Measurements from ENCODE around the gene KEAP1. TPM values are rescaled to one million over a fixed set of nuclear protein-coding genes. Genes with fewer than 3 reads are reported as not detected.

The KEAP1 gene
- total RNA-seq (2011; cell fraction: chromatin; rRNA removed; ENCODE audit: low replicate concordance) = 50.9 and 183 TPM in 2 replicates
- 102 and 110 TPM in 2 replicates for total RNA-seq (2011; cell fraction: nucleolus; rRNA removed)
- total RNA-seq (2011; cell fraction: nucleoplasm; rRNA removed) = 55.9 and 62.1 TPM in 2 replicates
- total RNA-seq (2014; rRNA removed) (78.3 and 99.2 TPM in 2 replicates), total RNA-seq (2014; rRNA removed; fragmentation: Illumina TruSeq; extraction: Trizol) (52.7 and 64.4 TPM in 2 replicates), total RNA-seq (2015; rRNA removed; fragmentation: Illumina TruSeq; extraction: Trizol) (81.5 and 82.9 TPM in 2 replicates), total RNA-seq (2021) (95.6 and 96.4 TPM in 2 replicates), polyA plus RNA-seq (2011; rRNA removed) (62.6 and 72.0 TPM in 2 replicates), polyA plus RNA-seq (2014; fragmentation: Illumina TruSeq; extraction: Trizol) (56.1 and 61.8 TPM in 2 replicates), polyA plus RNA-seq (2014; fragmentation: Nextera tagmentation; extraction: Ambion mirVana) (1 to 10 TPM; 2.1 to 8.3 TPM), polyA plus RNA-seq (2014; rRNA removed) (64.3 and 67.5 TPM in 2 replicates), polyA minus RNA-seq (2011; rRNA and poly(A)+ RNA removed) (54.1 and 87.9 TPM in 2 replicates), Bru-seq, nascent RNA (percentile 74 among the genes with signal in this experiment), BruChase-seq, experiment 1, labeled RNA remaining after a 2-hour chase (percentile 71 among the genes with signal in this experiment), BruChase-seq, experiment 2, labeled RNA remaining after a 6-hour chase (percentile 75 among the genes with signal in this experiment)
- polyA plus RNA-seq (2011; cell fraction: cytosol; rRNA removed) = 55.6 and 109 TPM in 2 replicates
- polyA plus RNA-seq (2011; cell fraction: nucleus; rRNA removed) = 51.7 and 82.4 TPM in 2 replicates
- polyA plus RNA-seq (2012) = 62.6 and 63.7 TPM in 2 replicates
- 50.6 and 75.7 TPM in 2 replicates for polyA minus RNA-seq (2011; cell fraction: cytosol; rRNA and poly(A)+ RNA removed)
- 28.0 and 39.2 TPM in 2 replicates for polyA minus RNA-seq (2011; cell fraction: nucleus; rRNA and poly(A)+ RNA removed)
- long read RNA-seq, experiment 1, transcript KEAP1-201 (6 exons, 2,955 nt) = minor isoform, 103 of 636 reads
- long read RNA-seq, experiment 1, transcript KEAP1-202 (6 exons, 2,648 nt) = major isoform, 326 of 636 reads
- long read RNA-seq, experiment 1, partial matches to known transcripts = 122 of 636 reads
- long read RNA-seq, experiment 1, other reads (novel, unspliced or antisense) = 79 of 636 reads
- long read RNA-seq, experiment 2, transcript KEAP1-202 (6 exons, 2,648 nt) = minor isoform, 17 of 118 reads
- long read RNA-seq, experiment 2, transcript KEAP1-201 (6 exons, 2,955 nt) = major isoform, 28 of 118 reads
- long read RNA-seq, experiment 2, partial matches to known transcripts = 47 of 118 reads
- long read RNA-seq, experiment 2, other reads (novel, unspliced or antisense) = 23 of 118 reads
- long read RNA-seq, experiment 3, transcript KEAP1-201 (6 exons, 2,955 nt) = minor isoform, 31 of 148 reads
- long read RNA-seq, experiment 3, transcript KEAP1-202 (6 exons, 2,648 nt) = major isoform, 86 of 148 reads
- long read RNA-seq, experiment 3, partial matches to known transcripts = 17 of 148 reads
- long read RNA-seq, experiment 3, other reads (novel, unspliced or antisense) = 12 of 148 reads

DNA sequence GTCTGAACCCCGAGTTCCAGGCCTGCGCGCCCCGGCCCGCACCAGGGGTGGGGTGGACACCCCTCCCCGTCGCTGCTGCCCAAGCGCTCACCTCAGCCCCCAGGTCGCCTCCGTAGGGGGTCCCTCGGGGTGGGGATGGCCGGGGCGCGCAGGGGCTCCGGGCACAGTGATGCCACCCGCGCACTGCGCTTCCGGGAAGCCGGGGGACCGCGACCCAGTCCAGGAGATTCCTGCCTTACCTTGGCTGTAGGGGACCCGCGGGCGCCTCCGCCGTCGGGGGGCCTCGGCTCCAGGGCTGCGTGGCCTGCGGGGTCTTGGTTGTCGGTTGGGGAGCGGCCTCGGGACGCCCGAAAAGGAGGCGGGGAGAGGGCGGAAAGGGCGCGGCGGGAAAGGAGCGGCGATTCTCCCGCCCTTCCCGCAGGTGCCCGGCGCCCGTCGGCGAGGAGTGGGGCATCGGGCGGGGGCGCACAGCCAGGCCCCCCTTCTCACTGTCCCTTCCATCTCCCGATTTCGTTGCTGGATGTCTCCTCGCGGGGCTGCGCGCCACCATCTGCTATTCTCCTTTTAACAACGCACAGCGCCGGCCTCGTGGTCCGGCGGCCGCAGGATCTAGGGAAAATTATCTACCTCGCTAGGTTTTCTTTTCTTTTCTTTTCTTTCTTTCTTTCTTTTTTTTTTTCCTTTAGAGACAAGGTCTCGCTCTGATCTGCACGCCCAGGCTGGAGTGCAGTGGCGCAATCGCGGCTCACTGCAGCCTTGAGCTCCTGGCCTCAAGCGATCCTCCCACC, at the start of gene KEAP1:
Gene KEAP1, minus strand, starts transcription at position 355 of the 788 bp plus-strand sequence. CDS start 3,323 bp downstream, outside the sequence.
- peak within 1 kb of the TSS; percentile 99 for H3K9ac ChIP-seq (ENCODE audit: insufficient read depth in 1 of 2, low read depth in 2 of 2, low read length in 2 of 2)
- H3K27ac ChIP-seq (ENCODE audit: extremely low read depth, low read depth, low read length) = peak within 1 kb of the TSS; percentile 96
- TSS peak; percentile 87 for BruUV-seq (replicated peaks)
- H4K20me1 ChIP-seq (replicated peaks; ENCODE audit: control insufficient read depth, insufficient read depth, low read length) = peaks cover 3% of the 10 kb centered on the region; the same call in 1 of the 2 replicates
- H3K4me3 ChIP-seq = peak within 1 kb of the TSS; percentile 74
- intact Hi-C loops (cut with micrococcal nuclease) (no loop called here), in situ Hi-C loops (cut with MboI) (no loop called here)
- DNase-seq (ENCODE audit: extremely low read depth in 1 of 4, low spot score in 3 of 4) (peak; percentile 71 to 85 (median 79)), ATAC-seq (peak; percentile 63), FAIRE-seq (peak; percentile 61)
- H3K4me1 ChIP-seq (replicated peaks in 1 of 2; ENCODE audit: control insufficient read depth in 2 of 2, insufficient read depth in 2 of 2, low read length in 2 of 2) = peaks cover 3 to 44% of the 10 kb centered on the region in 2 experiments; a peak in 4 of 5 replicates
- CTCF ChIA-PET (ENCODE audit: low intra/inter-chr PET ratio) = interaction anchor here (0.6 kb wide), 1 partner anchor 92 kb away, joined by 8 read pairs; no protein-coding TSS in a partner anchor
- H3K79me2 ChIP-seq (ENCODE audit: control insufficient read depth, insufficient read depth, low read length) = peaks cover 53% of the 10 kb centered on the region
- H3K9me3 ChIP-seq (replicated peaks; ENCODE audit: control insufficient read depth, insufficient read depth, low read depth, low read length) = no peaks in the 10 kb centered on the region
- POLR2A ChIA-PET = interaction anchor here (0.6 to 1.5 kb wide), 7 partner anchors 9 to 484 kb away, joined by 3 to 6 read pairs (median 3); partner anchors contain the start of gene QTRT1
- peak within 1 kb of the TSS; percentile 84 for H2AFZ ChIP-seq (ENCODE audit: low read depth, low read length)
- 3% methylated on average over 37 of the region's 73 CpGs for WGBS (ENCODE audit: insufficient coverage, low coverage, missing lambda C conversion rate)
- peaks cover 27% of the 10 kb centered on the region for H3K36me3 ChIP-seq (ENCODE audit: control insufficient read depth, insufficient read depth, low read length)
- peak within 1 kb of the TSS; percentile 88 for H3K4me2 ChIP-seq (ENCODE audit: insufficient read depth, low read length)
- no peaks in the 10 kb centered on the region for H3K9me1 ChIP-seq (ENCODE audit: control insufficient read depth, insufficient read depth, low read length)
- H3K27me3 ChIP-seq (ENCODE audit: control insufficient read depth in 2 of 2, insufficient read depth in 2 of 2, low read length in 2 of 2) = no peaks in the 10 kb centered on the region
- peak; percentile 59 for TF ChIP-seq SUPT5H (IDR thresholded peaks at IDR 0.05)
- TF ChIP-seq, protein P1, sequence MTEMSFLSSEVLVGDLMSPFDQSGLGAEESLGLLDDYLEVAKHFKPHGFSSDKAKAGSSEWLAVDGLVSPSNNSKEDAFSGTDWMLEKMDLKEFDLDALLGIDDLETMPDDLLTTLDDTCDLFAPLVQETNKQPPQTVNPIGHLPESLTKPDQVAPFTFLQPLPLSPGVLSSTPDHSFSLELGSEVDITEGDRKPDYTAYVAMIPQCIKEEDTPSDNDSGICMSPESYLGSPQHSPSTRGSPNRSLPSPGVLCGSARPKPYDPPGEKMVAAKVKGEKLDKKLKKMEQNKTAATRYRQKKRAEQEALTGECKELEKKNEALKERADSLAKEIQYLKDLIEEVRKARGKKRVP (CRISPR knock-in tag; IDR thresholded peaks at IDR 0.05) = no peak
- TF ChIP-seq NR2C2 (CRISPR knock-in tag; IDR thresholded peaks at IDR 0.05) = no peak
- TF ChIP-seq NR2C2 (tag; IDR thresholded peaks at IDR 0.05) = peak; percentile 78
- TF ChIP-seq, protein P2, sequence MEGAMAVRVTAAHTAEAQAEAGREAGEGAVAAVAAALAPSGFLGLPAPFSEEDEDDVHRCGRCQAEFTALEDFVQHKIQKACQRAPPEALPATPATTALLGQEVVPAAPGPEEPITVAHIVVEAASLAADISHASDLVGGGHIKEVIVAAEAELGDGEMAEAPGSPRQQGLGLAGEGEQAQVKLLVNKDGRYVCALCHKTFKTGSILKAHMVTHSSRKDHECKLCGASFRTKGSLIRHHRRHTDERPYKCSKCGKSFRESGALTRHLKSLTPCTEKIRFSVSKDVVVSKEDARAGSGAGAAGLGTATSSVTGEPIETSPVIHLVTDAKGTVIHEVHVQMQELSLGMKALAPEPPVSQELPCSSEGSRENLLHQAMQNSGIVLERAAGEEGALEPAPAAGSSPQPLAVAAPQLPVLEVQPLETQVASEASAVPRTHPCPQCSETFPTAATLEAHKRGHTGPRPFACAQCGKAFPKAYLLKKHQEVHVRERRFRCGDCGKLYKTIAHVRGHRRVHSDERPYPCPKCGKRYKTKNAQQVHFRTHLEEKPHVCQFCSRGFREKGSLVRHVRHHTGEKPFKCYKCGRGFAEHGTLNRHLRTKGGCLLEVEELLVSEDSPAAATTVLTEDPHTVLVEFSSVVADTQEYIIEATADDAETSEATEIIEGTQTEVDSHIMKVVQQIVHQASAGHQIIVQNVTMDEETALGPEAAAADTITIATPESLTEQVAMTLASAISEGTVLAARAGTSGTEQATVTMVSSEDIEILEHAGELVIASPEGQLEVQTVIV (CRISPR knock-in tag; IDR thresholded peaks at IDR 0.05; ENCODE audit: borderline replicate concordance) = no peak
- TF ChIP-seq LARP7 (IDR thresholded peaks at IDR 0.05) = 0 out of 2 replicates have a peak, but pooled peaks have one; percentile 37
- no peak for TF ChIP-seq KLF10 (CRISPR knock-in tag; IDR thresholded peaks at IDR 0.05)
- peak; percentile 58 for TF ChIP-seq SMARCA4 (IDR thresholded peaks at IDR 0.05)
- TF ChIP-seq NCOA4 (IDR thresholded peaks at IDR 0.05; ENCODE audit: partially characterized antibody) = no peak
- 0 out of 2 replicates have a peak, but pooled peaks have one; percentile 20 for TF ChIP-seq OTX1 (CRISPR knock-in tag; IDR thresholded peaks at IDR 0.05)
- TF ChIP-seq, protein P3, sequence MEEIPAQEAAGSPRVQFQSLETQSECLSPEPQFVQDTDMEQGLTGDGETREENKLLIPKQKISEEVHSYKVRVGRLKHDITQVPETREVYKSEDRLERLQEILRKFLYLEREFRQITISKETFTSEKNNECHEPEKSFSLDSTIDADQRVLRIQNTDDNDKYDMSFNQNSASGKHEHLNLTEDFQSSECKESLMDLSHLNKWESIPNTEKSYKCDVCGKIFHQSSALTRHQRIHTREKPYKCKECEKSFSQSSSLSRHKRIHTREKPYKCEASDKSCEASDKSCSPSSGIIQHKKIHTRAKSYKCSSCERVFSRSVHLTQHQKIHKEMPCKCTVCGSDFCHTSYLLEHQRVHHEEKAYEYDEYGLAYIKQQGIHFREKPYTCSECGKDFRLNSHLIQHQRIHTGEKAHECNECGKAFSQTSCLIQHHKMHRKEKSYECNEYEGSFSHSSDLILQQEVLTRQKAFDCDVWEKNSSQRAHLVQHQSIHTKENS (CRISPR knock-in tag; IDR thresholded peaks at IDR 0.05) = no peak

Data from K562 (cell line).